ENCODE measurements around the gene FNBP1L.

GRCh38 chr1:93546162-93546863 lies 98.4 kb downstream of the FNBP1L start:
- TF ChIP-seq POLR2AphosphoS5 (IDR thresholded peaks at IDR 0.05; ENCODE audit: low read depth, low read length) (no peak), CTCF (IDR thresholded peaks at IDR 0.05) (no peak), RXRA (IDR thresholded peaks at IDR 0.05; ENCODE audit: borderline replicate concordance, low read depth) (no peak), TCF12 (IDR thresholded peaks at IDR 0.05) (no peak), FOXM1 (IDR thresholded peaks at IDR 0.05; ENCODE audit: low read depth) (no peak), NRF1 (IDR thresholded peaks at IDR 0.05; ENCODE audit: low read depth, low read length) (no peak), FOXJ3 (CRISPR knock-in tag; IDR thresholded peaks at IDR 0.05) (no peak), REST (IDR thresholded peaks at IDR 0.05; ENCODE audit: low read depth, low read length) (no peak), RCOR1 (IDR thresholded peaks at IDR 0.05; ENCODE audit: low read length) (no peak)

Measured in SK-N-SH (cell line).